PC-9 (cell line): ENCODE measurements around the gene TUBGCP6. TPM values are rescaled to one million over a fixed set of nuclear protein-coding genes. Genes with fewer than 3 reads are reported as not detected.

ENCODE experiments used
- BruUV-seq: library from RNA; stranded (reverse); fragments of 400-500 nt; replicated peaks from 2 replicates; lab custom pipeline; 2021; lab: Mats Ljungman, UMichigan
- CTCF ChIA-PET: fragments of 300-600 bp; sonication (Branson Sonifier 250); formaldehyde crosslinking; loops from one replicate; lab custom pipeline; 2022; ENCODE audit warnings: antibody characterized with exemption; lab: Charles Lee
- POLR2A ChIA-PET: fragments of 300-600 bp; sonication (Branson Sonifier 250); formaldehyde crosslinking; loops from one replicate; lab custom pipeline; 2022; ENCODE audit warnings: antibody characterized with exemption; ENCODE audit not compliant: unreplicated experiment; lab: Charles Lee
- DNase-seq, 2 experiments: peaks; one replicate each; pipeline versions ENCODE4 v3.0.0 to v3.0.0-alpha.2; 2015 to 2022; ENCODE audit warnings: mixed read lengths in 1 of 2
- H2AFZ ChIP-seq: fragments of 200-600 bp; sonication (generic); 2 replicates; pipeline ENCODE4 v1.8.1; 2017; ENCODE audit warnings: antibody characterized with exemption
- H3F3A ChIP-seq: fragments of 200-600 bp; sonication (generic); 2 replicates; pipeline ENCODE4 v1.8.1; 2017; ENCODE audit warnings: antibody characterized with exemption, mild to moderate bottlenecking, low read depth; ENCODE audit not compliant: insufficient read depth
- H3K27ac ChIP-seq: fragments of 200-600 bp; sonication (generic); 2 replicates; pipeline ENCODE4 v1.6.1; 2016; ENCODE audit warnings: mixed run types
- H3K27me3 ChIP-seq: fragments of 200-600 bp; sonication (generic); 2 replicates; pipeline ENCODE4 v1.6.1; 2016; ENCODE audit warnings: low read depth, mixed run types; ENCODE audit not compliant: insufficient read depth
- H3K36me3 ChIP-seq: fragments of 200-600 bp; sonication (generic); 2 replicates; pipeline ENCODE4 v1.6.1; 2016; ENCODE audit warnings: low read depth, mixed run types
- H3K4me1 ChIP-seq: fragments of 200-600 bp; sonication (generic); replicated peaks from 2 replicates; pipeline ENCODE4 v1.6.1; 2016; ENCODE audit warnings: mixed run types; ENCODE audit not compliant: insufficient read depth
- H3K4me2 ChIP-seq: fragments of 200-600 bp; sonication (generic); 2 replicates; pipeline ENCODE4 v1.6.1; 2017; ENCODE audit warnings: mixed run types
- H3K4me3 ChIP-seq: fragments of 200-600 bp; sonication (generic); 2 replicates; pipeline ENCODE4 v1.6.1; 2016; ENCODE audit warnings: mixed run types
- H3K79me2 ChIP-seq: fragments of 200-600 bp; sonication (generic); 2 replicates; pipeline ENCODE4 v1.6.1; 2017; ENCODE audit warnings: low read depth, mixed run types
- H3K9me2 ChIP-seq: fragments of 200-600 bp; sonication (generic); 2 replicates; pipeline ENCODE4 v1.8.1; 2017; ENCODE audit warnings: mild to moderate bottlenecking; ENCODE audit not compliant: insufficient read depth
- H3K9me3 ChIP-seq: fragments of 200-600 bp; sonication (generic); 2 replicates; pipeline ENCODE4 v1.8.1; 2016; ENCODE audit warnings: low read depth; ENCODE audit not compliant: insufficient read depth
- H4K20me1 ChIP-seq: fragments of 200-600 bp; sonication (generic); 2 replicates; pipeline ENCODE4 v1.8.1; 2017; ENCODE audit not compliant: insufficient read depth
- CTCF ChIP-seq: fragments of 200-600 bp; sonication (generic); conservative IDR thresholded peaks from 2 replicates; pipeline ENCODE4 v1.6.1; 2017; ENCODE audit warnings: mixed run types, antibody characterized with exemption, mild to moderate bottlenecking, moderate library complexity
- EZH2 ChIP-seq: fragments of 200-600 bp; sonication (generic); IDR thresholded peaks from 2 replicates; pipeline ENCODE4 v1.8.0; 2017; ENCODE audit warnings: antibody characterized with exemption, low read depth
- intact Hi-C: fragments of 100-400 bp; cut with micrococcal nuclease; formaldehyde crosslinking; loops from one replicate; pipeline ENCODE4 v1.10.0; 2022; ENCODE audit not compliant: unreplicated experiment
- total RNA-seq: library from RNA; stranded (reverse); gene quantifications from 2 replicates; pipeline ENCODE4 v1.2.3, GENCODE V29; 2021

Gene TUBGCP6
- total RNA-seq, 1 experiment from 2014 or later, result 31.3 TPM

GRCh38 chr22:50286701-50287318, 42.0 kb upstream of the TUBGCP6 start:
- Histone ChIP-seq H3K79me2 (peaks cover 44% of the 10 kb centered on the region), H3F3A (peaks cover 39% of the 10 kb centered on the region), H3K27me3 (no peaks in the 10 kb centered on the region), H4K20me1 (peaks cover 51% of the 10 kb centered on the region), H3K4me3 (no peak overlapping the region), H3K36me3 (peaks cover 50% of the 10 kb centered on the region), H3K9me2 (no peaks in the 10 kb centered on the region), H2AFZ (no peak overlapping the region), H3K9me3 (no peaks in the 10 kb centered on the region), H3K27ac (no peak overlapping the region), H3K4me2 (no peak overlapping the region), H3K4me1 (peaks cover 23% of the 10 kb centered on the region)
- ChIA-PET POLR2A (no interaction called here), CTCF (no interaction called here)
- no TSS peak for BruUV-seq
- TF ChIP-seq EZH2 (no peak), CTCF (no peak)
- intact Hi-C loops, result no loop called here
- DNase-seq, result no peak

GRCh38 chr22:50286275-50286674, 41.5 kb upstream of the TUBGCP6 start:
- Histone ChIP-seq H2AFZ (no peak overlapping the region), H3K9me2 (no peaks in the 10 kb centered on the region), H3K79me2 (peaks cover 44% of the 10 kb centered on the region), H3K27ac (no peak overlapping the region), H4K20me1 (peaks cover 46% of the 10 kb centered on the region), H3K36me3 (peaks cover 50% of the 10 kb centered on the region), H3K9me3 (no peaks in the 10 kb centered on the region), H3K4me1 (peaks cover 28% of the 10 kb centered on the region), H3F3A (peaks cover 45% of the 10 kb centered on the region), H3K4me3 (no peak overlapping the region), H3K27me3 (no peaks in the 10 kb centered on the region), H3K4me2 (no peak overlapping the region)
- intact Hi-C loops, result no loop called here
- CTCF ChIA-PET, result no interaction called here
- no peak for DNase-seq
- TF ChIP-seq EZH2 (no peak), CTCF (no peak)
- no TSS peak for BruUV-seq
- POLR2A ChIA-PET, result no interaction called here

GRCh38 chr22:50285568-50286229, 40.9 kb upstream of the TUBGCP6 start:
- Histone ChIP-seq H3K9me2 (no peaks in the 10 kb centered on the region), H3K27ac (no peak overlapping the region), H3K79me2 (peaks cover 44% of the 10 kb centered on the region), H3K4me3 (no peak overlapping the region), H3K36me3 (peaks cover 52% of the 10 kb centered on the region), H3F3A (peaks cover 47% of the 10 kb centered on the region), H4K20me1 (peaks cover 40% of the 10 kb centered on the region), H3K9me3 (no peaks in the 10 kb centered on the region), H3K27me3 (no peaks in the 10 kb centered on the region), H2AFZ (no peak overlapping the region), H3K4me2 (no peak overlapping the region), H3K4me1 (peaks cover 33% of the 10 kb centered on the region)
- ChIA-PET CTCF (no interaction called here), POLR2A (no interaction called here)
- DNase-seq, result no peak
- no TSS peak for BruUV-seq
- intact Hi-C loops, result no loop called here
- TF ChIP-seq CTCF (no peak), EZH2 (no peak)
